Neural crest cell (in vitro differentiated cells): ENCODE results near the gene NF1. TPM values are rescaled to one million over a fixed set of nuclear protein-coding genes. Genes with fewer than 3 reads are reported as not detected.

Experiments used
- DNase-seq: peaks from one replicate; pipeline ENCODE4 v3.0.0; 2021; ENCODE audit warnings: low read depth, mixed read lengths, low spot score
- H3K27ac Mint-ChIP-seq: one replicate; pipeline ENCODE4 v1.8.0; 2021; ENCODE audit warnings: mild to moderate bottlenecking, mixed read lengths; ENCODE audit not compliant: unreplicated experiment
- H3K27me3 Mint-ChIP-seq: 2 replicates; pipeline ENCODE4 v1.8.0; 2021; ENCODE audit warnings: low read depth, mild to moderate bottlenecking, mixed read lengths
- H3K36me3 Mint-ChIP-seq: 2 replicates; pipeline ENCODE4 v1.8.0; 2021; ENCODE audit warnings: low read depth, mild to moderate bottlenecking, mixed read lengths
- H3K4me1 Mint-ChIP-seq: 2 replicates; pipeline ENCODE4 v1.8.0; 2021; ENCODE audit warnings: mixed read lengths
- H3K4me3 Mint-ChIP-seq: one replicate; pipeline ENCODE4 v1.8.0; 2021; ENCODE audit warnings: mild to moderate bottlenecking, mixed read lengths
- H3K9me3 Mint-ChIP-seq: 2 replicates; pipeline ENCODE4 v1.8.0; 2021; ENCODE audit warnings: mixed read lengths
- total RNA-seq: library from RNA; stranded (reverse); gene quantifications from 2 replicates; pipeline ENCODE4 v1.2.1, GENCODE V29; 2021
- TF ChIP-seq, protein P1 (sequence below): fragments of 200-600 bp; sonication (generic); conservative IDR thresholded peaks from 2 replicates; pipeline ENCODE4 v1.5.0; 2021; ENCODE audit warnings: antibody characterized with exemption, mild to moderate bottlenecking

The NF1 gene
- total RNA-seq, 1 donor from 2014 or later = 60.6 TPM

DNA sequence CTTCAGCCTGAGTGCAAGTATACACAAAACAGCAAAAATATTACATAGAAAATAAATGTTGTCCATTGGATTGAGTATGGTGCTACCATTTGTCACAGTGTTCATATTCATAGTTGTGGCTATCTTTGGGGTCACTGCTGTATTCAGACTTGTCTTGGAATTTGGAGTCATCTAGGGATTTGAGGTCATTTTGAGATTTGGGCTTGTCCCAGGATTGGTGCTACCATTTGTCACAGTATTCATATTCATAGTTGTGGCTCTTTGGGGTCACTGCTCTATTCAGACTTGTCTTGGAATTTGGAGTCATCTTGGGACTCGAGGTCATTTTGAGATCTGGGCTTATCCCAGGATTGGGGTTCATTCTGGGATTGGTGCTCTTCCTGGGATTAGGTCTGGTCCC lies 177.5 kb downstream of the NF1 start:
- TF ChIP-seq, protein P1, sequence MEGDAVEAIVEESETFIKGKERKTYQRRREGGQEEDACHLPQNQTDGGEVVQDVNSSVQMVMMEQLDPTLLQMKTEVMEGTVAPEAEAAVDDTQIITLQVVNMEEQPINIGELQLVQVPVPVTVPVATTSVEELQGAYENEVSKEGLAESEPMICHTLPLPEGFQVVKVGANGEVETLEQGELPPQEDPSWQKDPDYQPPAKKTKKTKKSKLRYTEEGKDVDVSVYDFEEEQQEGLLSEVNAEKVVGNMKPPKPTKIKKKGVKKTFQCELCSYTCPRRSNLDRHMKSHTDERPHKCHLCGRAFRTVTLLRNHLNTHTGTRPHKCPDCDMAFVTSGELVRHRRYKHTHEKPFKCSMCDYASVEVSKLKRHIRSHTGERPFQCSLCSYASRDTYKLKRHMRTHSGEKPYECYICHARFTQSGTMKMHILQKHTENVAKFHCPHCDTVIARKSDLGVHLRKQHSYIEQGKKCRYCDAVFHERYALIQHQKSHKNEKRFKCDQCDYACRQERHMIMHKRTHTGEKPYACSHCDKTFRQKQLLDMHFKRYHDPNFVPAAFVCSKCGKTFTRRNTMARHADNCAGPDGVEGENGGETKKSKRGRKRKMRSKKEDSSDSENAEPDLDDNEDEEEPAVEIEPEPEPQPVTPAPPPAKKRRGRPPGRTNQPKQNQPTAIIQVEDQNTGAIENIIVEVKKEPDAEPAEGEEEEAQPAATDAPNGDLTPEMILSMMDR = no peak
- DNase-seq = no peak
- no peak overlapping the region for H3K27ac Mint-ChIP-seq
- H3K4me3 Mint-ChIP-seq = no peak overlapping the region
- no peaks in the 10 kb centered on the region for H3K27me3 Mint-ChIP-seq
- H3K9me3 Mint-ChIP-seq = no peaks in the 10 kb centered on the region
- H3K4me1 Mint-ChIP-seq = peaks cover 11% of the 10 kb centered on the region
- H3K36me3 Mint-ChIP-seq = peaks cover 22% of the 10 kb centered on the region

DNA sequence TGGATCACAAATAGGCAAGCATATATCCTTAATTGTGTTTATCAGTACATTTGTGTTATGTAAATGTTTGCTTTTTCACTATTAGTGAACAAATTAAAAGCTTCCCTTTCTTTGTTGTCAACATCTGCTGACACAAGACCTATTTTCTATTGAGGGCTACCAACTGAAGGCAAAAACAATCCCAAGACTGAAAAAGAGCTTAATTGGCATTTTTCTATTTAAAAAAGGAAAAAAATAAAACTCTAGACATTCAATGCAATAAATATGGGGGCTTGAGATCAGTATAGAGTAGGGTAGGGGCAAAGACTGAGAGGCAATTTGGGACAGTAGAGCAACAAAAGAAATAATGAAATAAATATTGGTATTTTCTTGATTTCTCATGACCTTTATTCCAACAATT lies 178.0 kb downstream of the NF1 start:
- Mint-ChIP-seq H3K9me3 (no peaks in the 10 kb centered on the region), H3K4me3 (no peak overlapping the region), H3K27me3 (no peaks in the 10 kb centered on the region), H3K36me3 (peaks cover 22% of the 10 kb centered on the region), H3K27ac (no peak overlapping the region), H3K4me1 (peaks cover 11% of the 10 kb centered on the region)
- TF ChIP-seq, protein P1 = no peak
- no peak for DNase-seq

DNA sequence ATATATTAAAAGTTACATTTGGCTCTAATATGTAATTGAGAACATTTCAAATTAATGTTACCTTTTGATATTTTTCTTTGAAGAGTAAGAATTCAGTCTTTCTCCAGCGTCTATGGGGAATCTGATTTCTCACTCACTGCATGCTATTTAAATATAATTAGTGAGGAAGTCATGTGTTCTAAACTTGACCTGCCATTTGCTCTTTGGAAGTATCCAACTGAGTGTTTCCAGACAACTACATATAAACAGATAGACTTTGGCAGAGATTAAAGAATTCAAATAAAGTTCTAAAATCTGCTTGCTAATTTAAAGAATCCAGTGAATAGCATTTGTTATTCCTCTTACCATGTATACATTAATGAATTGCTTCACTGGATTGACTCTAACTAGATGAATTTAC lies 178.7 kb downstream of the NF1 start:
- TF ChIP-seq, protein P1 = no peak
- Mint-ChIP-seq H3K9me3 (no peaks in the 10 kb centered on the region), H3K4me1 (peaks cover 11% of the 10 kb centered on the region), H3K36me3 (peaks cover 20% of the 10 kb centered on the region), H3K27ac (no peak overlapping the region), H3K27me3 (no peaks in the 10 kb centered on the region), H3K4me3 (no peak overlapping the region)
- no peak for DNase-seq

DNA sequence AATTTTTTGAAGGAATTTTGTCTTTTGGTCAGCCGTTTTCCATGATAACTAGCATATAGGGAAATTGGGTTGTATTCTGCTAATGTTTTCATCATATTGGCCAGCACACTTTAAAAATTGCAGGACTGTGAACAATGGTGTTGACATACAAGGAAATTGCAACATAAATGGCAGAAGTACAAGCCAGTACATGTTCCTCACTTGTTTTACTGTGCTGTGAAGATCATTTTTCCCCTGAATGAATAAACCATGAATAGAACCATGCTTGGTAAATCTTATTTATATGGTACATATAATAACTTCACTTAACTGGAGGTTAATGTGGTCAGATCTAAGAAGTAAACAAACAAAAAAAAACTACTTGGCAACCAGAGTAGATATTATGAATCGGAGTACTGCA lies 179.5 kb downstream of the NF1 start:
- no peak overlapping the region for H3K27ac Mint-ChIP-seq

DNA sequence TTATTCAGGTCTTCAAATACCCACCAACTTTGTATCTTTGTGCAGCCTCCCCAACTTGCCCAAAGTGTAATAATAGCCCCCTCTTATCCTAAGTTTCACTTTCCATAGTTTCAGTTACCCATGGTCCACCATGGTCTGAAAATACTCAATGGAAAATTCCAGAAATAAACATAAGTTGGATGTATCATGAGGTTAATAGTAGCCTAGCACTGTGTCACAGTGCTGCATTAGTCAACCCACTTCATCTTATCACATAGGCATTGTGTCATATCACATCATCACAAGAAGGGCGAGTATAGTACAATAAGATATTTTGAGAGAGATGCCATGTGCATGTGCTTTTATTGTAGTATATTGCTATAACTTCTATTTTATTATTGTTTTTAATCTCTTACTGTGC lies 180.3 kb downstream of the NF1 start:
- Mint-ChIP-seq H3K4me3 (no peak overlapping the region), H3K36me3 (peaks cover 14% of the 10 kb centered on the region), H3K27me3 (no peaks in the 10 kb centered on the region), H3K4me1 (no peaks in the 10 kb centered on the region), H3K27ac (no peak overlapping the region), H3K9me3 (no peaks in the 10 kb centered on the region)
- no peak for DNase-seq
- TF ChIP-seq, protein P1 = no peak

More for the DNA sequence above, 179.5 kb downstream of the NF1 start:
- TF ChIP-seq, protein P1 = no peak
- Mint-ChIP-seq H3K9me3 (no peaks in the 10 kb centered on the region), H3K36me3 (peaks cover 17% of the 10 kb centered on the region), H3K4me3 (no peak overlapping the region), H3K27me3 (no peaks in the 10 kb centered on the region), H3K4me1 (peaks cover 7% of the 10 kb centered on the region)
- DNase-seq = no peak

DNA sequence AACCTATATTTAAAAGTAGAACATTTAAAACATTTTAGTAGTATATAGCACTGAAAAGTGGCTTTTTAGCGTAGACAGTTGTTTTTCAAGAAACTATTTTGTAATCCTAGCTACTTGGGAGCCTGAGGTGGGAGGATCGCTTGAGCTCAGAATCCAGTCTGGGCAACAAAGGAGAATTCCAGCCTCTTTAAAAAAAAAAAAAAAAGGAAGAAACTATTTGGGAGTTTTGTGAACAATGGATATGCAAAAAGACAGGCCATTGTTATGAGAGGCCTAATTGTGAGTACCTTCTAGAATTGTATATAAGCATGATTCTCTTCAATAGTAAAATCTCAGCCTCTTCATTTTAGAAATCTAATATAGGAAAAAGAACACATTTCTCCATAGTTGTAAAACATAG lies 184.6 kb downstream of the NF1 start:
- H3K36me3 Mint-ChIP-seq = peaks cover 24% of the 10 kb centered on the region
- no peaks in the 10 kb centered on the region for H3K27me3 Mint-ChIP-seq
- no peak overlapping the region for H3K4me3 Mint-ChIP-seq
- H3K27ac Mint-ChIP-seq = no peak overlapping the region
- H3K4me1 Mint-ChIP-seq = no peaks in the 10 kb centered on the region
- TF ChIP-seq, protein P1 = no peak
- DNase-seq = no peak
- no peaks in the 10 kb centered on the region for H3K9me3 Mint-ChIP-seq
